Activated CD4-positive, alpha-beta T cell treated with anti-CD3 and anti-CD28 coated beads for 4 hours (primary cell): ENCODE data around the gene LPCAT2.

Source experiments
- DNase-seq, 2 donors: peaks; one replicate each; pipeline ENCODE4 v3.0.0-alpha.2; 2020

Gene LPCAT2

DNA sequence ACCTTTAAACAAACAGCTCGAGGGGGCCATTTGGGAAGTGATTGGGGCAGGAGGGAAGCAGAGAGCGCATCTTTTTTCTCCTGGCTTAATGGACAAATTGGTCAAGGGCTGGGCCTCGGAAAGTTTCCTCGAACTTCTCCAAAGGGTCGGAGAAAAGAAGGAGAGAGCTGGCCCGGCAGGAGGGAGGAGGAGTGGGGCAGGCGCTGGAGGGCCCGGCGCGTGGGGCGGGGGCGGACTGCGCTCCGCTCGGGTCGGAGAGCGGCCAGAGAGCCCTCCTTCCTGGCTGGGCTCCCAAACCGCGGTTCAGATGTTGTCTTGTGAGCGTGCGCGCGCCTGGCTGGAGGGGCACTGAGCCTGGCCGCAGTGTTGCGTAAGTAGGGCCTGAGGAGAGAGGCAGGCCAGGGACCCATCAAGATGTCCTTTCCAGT is 28.6 kb upstream of the LPCAT2 start:
- DNase-seq: no peak

- DNase-seq: no peak
Observed at GRCh38 chr16:55481023-55481422, 27.8 kb upstream of the LPCAT2 start.

DNA sequence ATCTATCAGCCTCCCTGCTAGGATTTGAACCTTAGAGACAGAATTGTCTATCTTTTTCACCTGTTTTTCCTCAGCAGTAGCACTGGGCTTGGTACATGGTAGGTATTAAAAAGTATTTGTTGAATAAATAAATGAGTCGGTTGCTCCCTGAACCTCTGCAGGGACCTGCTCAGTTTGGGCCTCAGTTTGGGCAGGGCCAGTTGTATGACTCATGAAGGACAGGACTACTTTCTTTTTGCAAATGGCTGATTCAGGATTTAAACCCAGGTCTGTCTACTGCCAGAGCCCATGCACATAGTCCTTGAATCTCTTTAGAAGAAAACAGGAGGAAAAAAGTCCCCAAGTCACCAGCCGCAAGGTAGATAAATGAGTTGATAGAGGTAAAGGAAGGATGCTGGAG is 26.8 kb upstream of the LPCAT2 start:
- no peak for DNase-seq

DNA sequence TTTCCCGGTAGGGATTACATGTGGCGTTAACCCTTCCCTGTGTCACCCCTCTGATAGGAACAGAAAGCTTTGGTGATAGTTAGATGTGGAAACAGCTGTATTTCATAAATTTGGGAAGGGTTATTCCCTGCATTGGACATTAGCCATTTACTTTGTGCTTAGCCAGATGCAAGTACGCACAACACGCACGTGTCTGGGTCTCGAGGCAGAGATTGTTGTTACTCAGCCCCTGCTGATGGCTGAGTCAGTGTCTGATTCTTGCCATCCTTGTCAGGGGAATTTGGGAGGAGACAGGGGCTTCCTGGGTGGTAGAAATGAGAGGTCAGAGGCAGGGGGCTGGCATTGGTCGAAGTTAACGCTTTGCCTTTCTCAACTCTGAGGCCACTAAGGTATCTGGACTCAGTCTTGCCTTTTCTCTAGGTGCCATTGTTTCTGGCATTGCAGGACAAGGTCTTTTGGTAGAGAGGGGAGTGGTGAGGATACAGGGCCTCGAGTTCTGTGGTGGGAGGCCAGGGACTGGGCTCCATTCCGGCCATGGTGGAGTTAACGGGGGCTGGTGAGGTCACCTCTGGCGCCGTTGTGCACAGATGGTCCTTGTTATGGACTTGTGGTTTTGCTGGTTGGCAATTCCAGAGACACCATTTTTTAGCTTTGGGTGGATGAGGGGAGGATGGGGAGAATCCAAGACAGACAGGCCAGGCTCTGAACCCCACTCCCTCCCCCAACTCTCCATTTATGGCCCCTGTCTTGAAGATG is 21.6 kb upstream of the LPCAT2 start:
- DNase-seq: no peak

DNA sequence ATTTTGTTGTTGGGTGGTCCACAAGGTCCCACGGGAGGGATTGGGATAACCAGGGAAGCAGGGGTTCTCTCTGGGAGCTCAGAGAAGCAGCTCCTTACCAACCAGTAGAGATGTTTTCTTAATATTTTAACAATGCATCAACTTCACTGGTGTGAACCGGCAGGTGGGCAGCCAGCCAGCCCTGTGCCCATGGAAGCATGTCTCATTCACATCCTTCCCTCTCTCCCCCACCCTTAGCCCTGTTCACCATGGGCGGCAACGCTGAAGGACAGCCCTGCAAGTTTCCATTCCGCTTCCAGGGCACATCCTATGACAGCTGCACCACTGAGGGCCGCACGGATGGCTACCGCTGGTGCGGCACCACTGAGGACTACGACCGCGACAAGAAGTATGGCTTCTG is 20.6 kb upstream of the LPCAT2 start:
- DNase-seq: no peak

DNA sequence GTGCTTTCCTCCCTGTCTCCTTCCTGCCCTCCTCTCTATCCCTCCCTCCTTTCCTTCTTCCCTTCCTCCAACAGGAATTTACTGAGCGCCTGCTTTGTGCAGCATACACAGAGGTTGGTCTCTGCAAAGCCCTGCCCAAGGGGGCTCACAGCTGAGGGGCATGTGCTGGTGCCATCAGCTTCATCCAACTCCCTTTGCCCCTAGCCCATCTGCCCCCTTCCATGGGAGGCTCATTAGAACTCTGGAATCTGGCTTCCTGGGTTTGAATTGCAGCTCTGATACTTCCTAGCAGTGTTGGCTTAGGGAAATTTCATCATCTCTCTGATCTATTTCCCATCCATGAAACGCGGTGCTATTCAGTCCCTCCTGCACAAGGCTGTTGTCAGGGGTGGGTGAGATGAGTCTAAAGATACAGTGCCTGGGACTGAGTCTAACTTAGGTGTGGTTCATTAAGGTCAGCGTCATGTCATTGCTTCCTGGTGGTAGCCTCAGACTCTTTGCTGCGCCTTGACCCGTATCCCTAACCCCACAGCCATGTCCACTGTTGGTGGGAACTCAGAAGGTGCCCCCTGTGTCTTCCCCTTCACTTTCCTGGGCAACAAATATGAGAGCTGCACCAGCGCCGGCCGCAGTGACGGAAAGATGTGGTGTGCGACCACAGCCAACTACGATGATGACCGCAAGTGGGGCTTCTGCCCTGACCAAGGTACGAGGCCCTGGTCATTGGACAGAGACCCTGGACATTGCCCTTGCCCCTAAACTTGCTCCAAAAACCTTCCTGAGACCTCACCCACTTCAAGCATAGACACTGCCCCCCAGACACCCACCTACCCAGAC is 19.5 kb upstream of the LPCAT2 start:
- no peak for DNase-seq

DNA sequence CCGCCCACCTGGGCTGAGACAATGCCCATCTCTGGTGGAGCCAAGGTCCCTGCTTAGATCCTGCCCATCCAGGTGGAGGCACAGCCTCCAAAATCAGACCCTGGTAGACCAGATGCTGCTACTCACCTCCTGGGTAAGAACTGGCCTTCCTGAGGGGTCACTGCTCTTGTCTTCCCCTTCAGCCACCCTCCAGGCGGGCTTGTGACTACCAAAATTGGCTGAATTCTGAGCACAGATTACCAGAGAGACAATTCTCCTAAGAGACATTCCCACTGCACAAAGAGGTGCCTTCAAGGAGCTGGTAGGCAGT is 19.0 kb upstream of the LPCAT2 start:
- DNase-seq: no peak

GRCh38 chr16:55490301-55490700 is 18.6 kb upstream of the LPCAT2 start:
- no peak for DNase-seq

DNA sequence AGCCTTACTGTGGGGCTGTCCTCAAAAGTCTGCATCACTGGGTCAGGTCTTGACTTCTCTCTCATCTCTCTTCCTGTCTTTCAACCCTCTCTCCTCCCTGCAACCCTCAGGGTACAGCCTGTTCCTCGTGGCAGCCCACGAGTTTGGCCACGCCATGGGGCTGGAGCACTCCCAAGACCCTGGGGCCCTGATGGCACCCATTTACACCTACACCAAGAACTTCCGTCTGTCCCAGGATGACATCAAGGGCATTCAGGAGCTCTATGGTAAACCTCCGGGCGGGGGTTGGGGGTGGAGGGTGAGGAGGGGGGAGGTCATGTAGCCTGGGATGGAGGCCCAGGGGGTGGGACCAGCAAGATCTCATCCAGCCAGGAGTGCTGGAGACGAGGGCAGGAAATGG is 17.2 kb upstream of the LPCAT2 start:
- no peak for DNase-seq

GRCh38 chr16:55492756-55493380 is 16.0 kb upstream of the LPCAT2 start:
- no peak for DNase-seq

DNA sequence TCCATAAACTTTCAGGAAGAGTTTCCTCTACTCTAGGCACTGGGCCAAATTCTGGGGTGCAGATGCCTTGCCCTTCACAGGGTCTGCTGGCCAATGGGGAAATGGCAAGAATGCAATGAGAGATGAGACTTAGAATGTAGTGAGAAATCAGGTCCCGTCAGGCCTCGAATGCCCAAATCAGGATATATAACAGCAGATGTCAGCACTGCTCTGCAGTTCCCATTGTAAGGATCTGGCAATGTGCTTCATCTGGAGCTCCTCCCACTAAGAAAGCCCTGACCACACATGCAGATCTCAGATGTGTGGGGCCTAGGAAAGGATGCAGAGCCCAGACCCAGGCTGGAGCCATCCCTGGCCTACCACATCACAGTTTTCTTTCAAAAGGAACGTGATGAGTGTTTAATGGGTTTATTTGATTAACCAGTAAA is 13.9 kb upstream of the LPCAT2 start:
- no peak for DNase-seq

DNA sequence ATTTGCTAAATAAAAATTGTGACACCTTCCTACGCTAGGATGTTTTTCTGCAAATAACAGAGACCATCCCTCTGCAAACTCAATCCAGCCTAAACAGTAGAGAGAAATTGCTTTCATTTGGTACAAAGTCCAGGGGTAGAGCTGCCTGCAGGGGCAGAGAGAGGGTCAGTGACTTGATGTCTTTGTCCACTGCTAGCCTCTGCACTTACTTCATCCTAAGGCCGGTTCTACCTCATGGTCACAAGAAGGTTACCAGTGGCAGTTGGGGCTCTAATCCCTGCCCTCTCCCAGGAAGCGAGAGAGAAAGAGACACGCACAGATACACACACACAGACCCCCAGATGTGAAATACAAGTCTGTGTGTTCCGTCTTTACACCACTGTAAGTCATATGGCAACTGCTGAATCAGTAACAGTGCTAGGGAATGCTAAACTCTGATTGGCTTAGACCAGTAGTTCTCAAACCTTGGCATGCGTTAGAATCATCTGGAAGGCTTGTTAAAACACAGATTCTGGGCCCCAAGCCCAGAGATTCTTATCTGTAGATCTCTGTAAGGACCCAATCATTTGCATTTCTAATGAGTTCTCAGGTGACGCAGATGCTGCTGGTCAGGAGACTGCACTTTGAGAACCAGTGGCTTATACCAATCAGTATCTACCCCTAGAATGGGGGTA is 13.1 kb upstream of the LPCAT2 start:
- no peak for DNase-seq

DNA sequence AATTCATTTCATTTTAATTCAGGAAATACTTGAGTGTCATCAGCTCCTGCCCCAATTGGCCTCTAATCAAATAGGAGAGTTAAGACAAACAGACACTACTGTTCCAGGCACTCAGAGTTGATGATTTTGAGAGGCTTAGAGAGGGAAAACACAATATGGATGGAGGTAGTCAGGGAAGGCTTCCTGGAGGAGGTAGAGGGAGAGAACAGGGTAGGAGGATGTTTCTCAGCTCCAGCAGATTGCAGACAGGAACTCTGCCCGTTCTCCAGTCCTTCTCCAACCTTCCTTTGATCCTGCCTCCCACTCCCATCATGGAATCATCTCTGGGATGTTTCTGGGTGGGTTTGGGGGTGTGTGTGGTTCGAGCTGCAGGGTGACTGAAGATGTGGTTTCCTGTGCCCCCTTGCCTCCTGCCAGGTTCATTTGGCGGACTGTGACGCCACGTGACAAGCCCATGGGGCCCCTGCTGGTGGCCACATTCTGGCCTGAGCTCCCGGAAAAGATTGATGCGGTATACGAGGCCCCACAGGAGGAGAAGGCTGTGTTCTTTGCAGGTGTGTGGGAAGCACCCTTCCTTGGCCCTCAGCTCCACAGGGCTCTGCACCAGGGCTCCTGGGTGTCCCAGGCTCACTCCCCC is 12.2 kb upstream of the LPCAT2 start:
- no peak for DNase-seq

GRCh38 chr16:55497558-55497957 is 11.3 kb upstream of the LPCAT2 start:
- no peak for DNase-seq

- no peak for DNase-seq
Observed at GRCh38 chr16:55498101-55498500, 10.8 kb upstream of the LPCAT2 start.

- DNase-seq: no peak
Observed at GRCh38 chr16:55499281-55499680, 9.6 kb upstream of the LPCAT2 start.

- no peak for DNase-seq
Observed at GRCh38 chr16:55499951-55500529, 8.8 kb upstream of the LPCAT2 start.

DNA sequence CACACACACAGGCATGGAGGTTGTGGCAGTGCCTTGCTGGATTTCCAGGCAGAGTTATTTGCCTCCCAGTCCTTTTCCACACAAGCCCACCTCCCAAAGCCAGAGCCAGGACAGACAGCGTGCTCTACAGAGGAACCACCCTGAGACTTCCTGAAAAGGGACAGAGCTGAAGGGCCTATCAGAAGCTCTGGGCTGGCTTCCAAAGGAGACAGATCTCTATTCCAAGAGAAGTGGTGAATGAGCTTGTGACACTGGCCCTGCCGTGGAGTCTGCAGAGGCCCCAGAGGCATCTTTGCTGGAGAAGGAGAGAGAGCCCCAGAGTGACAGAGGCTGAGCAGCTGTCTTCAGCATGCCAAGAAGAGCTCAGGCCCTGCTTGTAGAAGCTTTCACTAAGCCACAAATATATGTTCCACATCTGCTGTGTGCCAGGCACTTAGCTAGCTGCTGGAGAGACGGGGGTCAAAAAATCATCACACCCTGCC is 8.3 kb upstream of the LPCAT2 start:
- no peak for DNase-seq

GRCh38 chr16:55501549-55502322 is 7.1 kb upstream of the LPCAT2 start:
- no peak for DNase-seq

DNA sequence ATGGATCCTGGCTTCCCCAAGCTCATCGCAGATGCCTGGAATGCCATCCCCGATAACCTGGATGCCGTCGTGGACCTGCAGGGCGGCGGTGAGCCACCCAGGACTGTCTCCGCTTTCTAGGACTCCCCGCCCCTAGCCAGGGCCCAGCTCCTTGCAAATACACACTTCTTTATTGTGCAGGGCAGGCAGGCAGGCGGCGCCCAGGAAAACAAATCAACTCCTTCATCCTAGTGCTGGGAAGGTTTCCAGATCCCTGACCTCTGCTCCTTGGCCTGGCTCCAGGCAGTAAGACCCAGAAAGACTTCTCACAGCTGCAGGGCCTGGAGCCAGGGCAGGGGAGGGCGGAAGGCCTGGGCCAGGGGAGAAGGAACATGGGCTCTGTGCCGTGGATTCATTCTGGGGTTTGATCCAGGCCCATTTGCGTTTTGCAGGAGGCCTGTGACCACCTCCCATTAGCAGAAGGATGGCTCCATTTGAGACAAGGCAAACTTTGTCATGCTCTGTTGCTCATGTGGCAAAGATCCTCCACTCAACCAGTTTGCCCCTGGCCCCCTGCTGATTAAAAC is 6.0 kb upstream of the LPCAT2 start:
- DNase-seq: no peak
